ENCODE data around the gene NPDC1. TPM values are rescaled to one million over a fixed set of nuclear protein-coding genes. Genes with fewer than 3 reads are reported as not detected.

The NPDC1 gene
- total RNA-seq, 8 experiments from 2014 or later = 19.0 to 61.7 (median 30.5) TPM

- Histone ChIP-seq H3K27ac (no peak overlapping the region), H3K4me3 (no peak overlapping the region), H3K4me1 (replicated peaks in 1 of 2) (peaks cover 4 to 26% of the 10 kb centered on the region in 2 donors)
- in situ Hi-C loops (cut with MboI; ENCODE audit: low pct_unique_long_range_greater_than_20kb in 2 of 9, low sequenced_read_pairs in 9 of 9, unreplicated experiment in 9 of 9) = no loop called here
- 0 to 62% (median 51%) methylated on average over 1 to 2 of the region's 5 CpGs; no CpG with 5 or more reads in 6 of the 10 experiments for WGBS, 10 experiments
- ATAC-seq (replicated peaks in 6 of 8) = peak in 1 of 8 experiments; percentile 4
These were observed 4.6 kb upstream of the NPDC1 start for GRCh38 chr9:137050570-137050969.

DNA sequence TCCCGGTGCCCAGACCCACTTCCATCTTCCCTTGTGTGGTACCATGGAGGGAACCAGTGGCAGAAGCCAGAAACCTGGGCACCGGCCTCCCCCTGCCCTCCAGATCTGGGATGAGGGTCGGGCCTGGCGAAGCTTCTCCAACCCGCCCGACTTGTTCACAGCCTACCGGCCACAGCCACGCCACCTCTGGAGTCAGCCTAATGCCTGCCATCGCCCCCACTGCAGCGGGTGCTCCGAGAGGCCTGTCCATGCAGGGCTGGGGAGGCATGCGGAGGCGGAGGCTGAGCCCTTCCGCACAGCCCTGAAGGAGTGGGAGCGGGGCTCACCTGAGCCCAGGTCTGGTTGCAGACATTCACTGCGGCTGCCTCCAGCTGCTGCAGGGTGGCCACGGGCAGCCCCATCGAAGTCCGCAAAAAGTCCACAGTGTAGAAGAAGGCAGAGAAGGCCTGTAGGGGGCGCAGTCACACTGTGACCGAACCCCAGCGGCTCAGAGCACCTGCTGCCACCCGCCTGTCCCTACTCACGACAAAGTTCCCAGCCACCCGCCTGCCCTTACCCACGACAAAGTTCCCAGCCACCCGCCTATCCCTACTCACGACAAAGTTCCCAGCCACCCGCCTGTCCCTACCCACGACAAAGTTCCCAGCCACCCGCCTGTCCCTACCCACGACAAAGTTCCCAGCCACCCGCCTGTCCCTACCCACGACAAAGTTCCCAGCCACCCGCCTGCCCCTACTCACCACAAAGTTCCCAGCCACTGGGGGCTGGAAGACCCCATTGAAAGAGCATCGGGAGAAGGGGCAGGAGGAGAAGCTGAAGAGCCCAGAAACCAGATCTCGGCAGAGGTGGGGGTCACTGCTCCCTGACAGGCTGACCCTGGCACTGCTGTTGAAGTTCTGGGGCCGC, 3.8 kb upstream of the NPDC1 start:
- in situ Hi-C loops (cut with MboI; ENCODE audit: low pct_unique_long_range_greater_than_20kb in 2 of 9, low sequenced_read_pairs in 9 of 9, unreplicated experiment in 9 of 9) = loop anchor here in 7 of 9 experiments (25.0 kb wide), 1 partner anchor 262 kb away; the partner anchor contains the start of genes CCDC183 (in 7 of the 7) and TMEM141 (in 7 of the 7)
- Histone ChIP-seq H3K4me1 (replicated peaks in 1 of 2) (peaks cover 6 to 25% of the 10 kb centered on the region in 2 donors), H3K27ac (no peak overlapping the region), H3K4me3 (no peak overlapping the region)
- peak in 6 of 8 experiments; percentile 1 to 22 (median 6) for ATAC-seq (replicated peaks in 6 of 8)
- WGBS, 10 experiments = 37 to 38% methylated on average over 2 to 9 of the region's 38 CpGs; no CpG with 5 or more reads in 8 of the 10 experiments

- peaks cover 15 to 30% of the 10 kb centered on the region in 2 donors for H3K4me1 ChIP-seq (replicated peaks in 1 of 2)
- peak in 3 of 8 experiments; percentile 1 to 36 (median 33) for ATAC-seq (replicated peaks in 6 of 8)
- in situ Hi-C loops (cut with MboI; ENCODE audit: low pct_unique_long_range_greater_than_20kb in 2 of 9, low sequenced_read_pairs in 9 of 9, unreplicated experiment in 9 of 9) = loop anchor here in 7 of 9 experiments (25.0 kb wide), 1 partner anchor 262 kb away; the partner anchor contains the start of genes CCDC183 (in 7 of the 7) and TMEM141 (in 7 of the 7)
- no peak overlapping the region for H3K27ac ChIP-seq
- peak overlapping the region in 1 of 5 donors; percentile 18 for H3K4me3 ChIP-seq
- 0 to 30% methylated on average over 6 of the region's 72 CpGs; no CpG with 5 or more reads in 8 of the 10 experiments for WGBS, 10 experiments
These were observed 2.9 kb upstream of the NPDC1 start for GRCh38 chr9:137048655-137049543.

DNA sequence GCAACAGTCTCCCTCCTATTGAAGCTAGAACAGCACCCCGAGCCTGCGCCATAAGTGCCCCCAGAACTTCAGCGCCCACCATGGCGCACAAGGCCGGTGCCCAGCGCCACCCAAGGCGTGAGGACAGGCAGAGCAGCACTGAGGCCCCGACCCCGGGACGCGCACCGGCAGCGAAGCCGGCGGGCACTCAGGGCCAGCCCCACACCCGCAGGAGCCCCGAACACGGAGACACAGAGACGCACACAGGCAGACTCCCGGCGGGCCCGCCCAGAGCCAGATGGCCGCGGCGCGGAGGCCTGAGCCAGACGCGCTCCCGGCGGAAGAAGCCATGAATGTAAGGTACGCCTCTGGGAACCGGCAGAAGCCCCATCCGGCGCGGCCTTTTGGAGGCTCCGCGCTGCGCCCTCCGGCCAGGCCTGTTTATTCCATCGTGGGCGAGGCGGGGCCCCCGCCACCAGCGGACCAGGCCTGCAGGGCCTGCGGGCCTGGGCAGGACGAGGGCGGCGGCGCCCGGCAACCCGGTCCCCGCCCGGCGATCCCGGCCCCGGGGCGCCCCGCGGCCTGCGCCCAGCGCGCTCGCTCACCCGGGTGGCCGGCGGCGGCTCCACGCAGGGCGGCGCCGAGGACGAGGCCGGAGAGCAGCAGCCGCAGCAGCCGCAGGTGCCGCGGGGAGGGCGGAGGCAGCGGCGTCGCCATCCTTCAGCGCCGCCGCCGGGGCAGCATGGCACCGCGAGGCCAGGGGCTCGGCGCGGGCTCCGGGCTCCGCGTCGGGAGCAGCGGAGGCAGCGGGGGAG, 486 bp downstream of the NPDC1 start:
- ATAC-seq (replicated peaks in 6 of 8) = peak; percentile 24 to 80 (median 40)
- 0 to 56% (median 4%) methylated on average over 5 to 19 of the region's 96 CpGs; no CpG with 5 or more reads in 7 of the 10 experiments for WGBS, 10 experiments
- peak overlapping the region; percentile 11 to 68 for H3K27ac ChIP-seq
- peaks cover 18 to 23% of the 10 kb centered on the region in 2 donors for H3K4me1 ChIP-seq (replicated peaks in 1 of 2)
- peak overlapping the region; percentile 45 to 80 (median 67) for H3K4me3 ChIP-seq
- in situ Hi-C loops (cut with MboI; ENCODE audit: low pct_unique_long_range_greater_than_20kb in 2 of 9, low sequenced_read_pairs in 9 of 9, unreplicated experiment in 9 of 9) = loop anchor here in 7 of 9 experiments (25.0 kb wide), 1 partner anchor 258 kb away; the partner anchor contains the start of genes CCDC183 (in 7 of the 7) and TMEM141 (in 7 of the 7)

- whole genome bisulfite sequencing, 10 experiments = 28 to 66% (median 41%) methylated on average over 1 to 8 of the region's 18 CpGs; no CpG with 5 or more reads in 4 of the 10 experiments
- in situ Hi-C loops (cut with MboI; ENCODE audit: low pct_unique_long_range_greater_than_20kb in 2 of 9, low sequenced_read_pairs in 9 of 9, unreplicated experiment in 9 of 9) = loop anchor here in 7 of 9 experiments (25.0 kb wide), 1 partner anchor 257 kb away; the partner anchor contains the start of genes CCDC183 (in 7 of the 7) and TMEM141 (in 7 of the 7)
- peak in 1 of 8 experiments; percentile 9 for ATAC-seq (replicated peaks in 6 of 8)
- Histone ChIP-seq H3K4me1 (replicated peaks in 1 of 2) (peaks cover 18 to 22% of the 10 kb centered on the region in 2 donors), H3K27ac (no peak overlapping the region), H3K4me3 (peak overlapping the region; percentile 45 to 80 (median 67))
These were observed 1.3 kb downstream of the NPDC1 start for GRCh38 chr9:137044502-137045177.

- ATAC-seq (replicated peaks in 6 of 8) = no peak
- 48 to 94% (median 76%) methylated on average over 2 to 6 of the region's 12 CpGs; no CpG with 5 or more reads in 7 of the 10 experiments for WGBS, 10 experiments
- H3K4me1 ChIP-seq (replicated peaks in 1 of 2) = peaks cover 18 to 19% of the 10 kb centered on the region in 2 donors
- H3K27ac ChIP-seq = no peak overlapping the region
- in situ Hi-C loops (cut with MboI; ENCODE audit: low pct_unique_long_range_greater_than_20kb in 2 of 9, low sequenced_read_pairs in 9 of 9, unreplicated experiment in 9 of 9) = loop anchor here in 7 of 9 experiments (25.0 kb wide), 1 partner anchor 257 kb away; the partner anchor contains the start of genes CCDC183 (in 7 of the 7) and TMEM141 (in 7 of the 7)
- peak overlapping the region in 2 of 5 donors; percentile 45 to 63 for H3K4me3 ChIP-seq
These were observed 1.9 kb downstream of the NPDC1 start for GRCh38 chr9:137044037-137044436.

- no peak overlapping the region for H3K4me3 ChIP-seq
- H3K27ac ChIP-seq = no peak overlapping the region
These were observed 2.9 kb downstream of the NPDC1 start for GRCh38 chr9:137042751-137043727.

GRCh38 chr9:137041124-137041523, 4.9 kb downstream of the NPDC1 start:
- peak in 5 of 8 experiments; percentile 11 to 32 (median 18) for ATAC-seq (replicated peaks in 6 of 8)
- no peak overlapping the region for H3K27ac ChIP-seq
- H3K4me1 ChIP-seq (replicated peaks in 1 of 2) = peaks cover 14 to 15% of the 10 kb centered on the region in 2 donors
- WGBS, 10 experiments = 40% methylated on average over 1 to 4 of the region's 16 CpGs; no CpG with 5 or more reads in 8 of the 10 experiments
- no peak overlapping the region for H3K4me3 ChIP-seq
- in situ Hi-C loops (cut with MboI; ENCODE audit: low pct_unique_long_range_greater_than_20kb in 2 of 9, low sequenced_read_pairs in 9 of 9, unreplicated experiment in 9 of 9) = loop anchor here in 7 of 9 experiments (25.0 kb wide), 1 partner anchor 254 kb away; the partner anchor contains the start of genes CCDC183 (in 7 of the 7) and TMEM141 (in 7 of the 7)

More at GRCh38 chr9:137042751-137043727, 2.9 kb downstream of the NPDC1 start:
- in situ Hi-C loops (cut with MboI; ENCODE audit: low pct_unique_long_range_greater_than_20kb in 2 of 9, low sequenced_read_pairs in 9 of 9, unreplicated experiment in 9 of 9) = loop anchor here in 7 of 9 experiments (25.0 kb wide), 1 partner anchor 256 kb away; the partner anchor contains the start of genes CCDC183 (in 7 of the 7) and TMEM141 (in 7 of the 7)
- WGBS, 10 experiments = 67 to 100% (median 94%) methylated on average over 1 to 5 of the region's 36 CpGs; no CpG with 5 or more reads in 5 of the 10 experiments
- H3K4me1 ChIP-seq (replicated peaks in 1 of 2) = peaks cover 14 to 15% of the 10 kb centered on the region in 2 donors
- ATAC-seq (replicated peaks in 6 of 8) = no peak

GRCh38 chr9:137040568-137040967, 5.4 kb downstream of the NPDC1 start:
- WGBS, 10 experiments = no CpG with 5 or more reads among the region's 23 CpGs
- Histone ChIP-seq H3K4me3 (no peak overlapping the region), H3K4me1 (replicated peaks in 1 of 2) (peaks cover 14 to 15% of the 10 kb centered on the region in 2 donors), H3K27ac (no peak overlapping the region)
- ATAC-seq (replicated peaks in 6 of 8) = peak in 3 of 8 experiments; percentile 1 to 5 (median 2)
- in situ Hi-C loops (cut with MboI; ENCODE audit: low pct_unique_long_range_greater_than_20kb in 2 of 9, low sequenced_read_pairs in 9 of 9, unreplicated experiment in 9 of 9) = loop anchor here in 7 of 9 experiments (25.0 kb wide), 1 partner anchor 253 kb away; the partner anchor contains the start of genes CCDC183 (in 7 of the 7) and TMEM141 (in 7 of the 7)

All from motor neuron (in vitro differentiated cells).